ENCODE measurements around the gene CD163.
"Not testable (repeated sequence)": the region's sequence is repeated elsewhere in the genome, so short reads cannot be mapped to it uniquely, and the experiment has no call there.

The CD163 gene

DNA sequence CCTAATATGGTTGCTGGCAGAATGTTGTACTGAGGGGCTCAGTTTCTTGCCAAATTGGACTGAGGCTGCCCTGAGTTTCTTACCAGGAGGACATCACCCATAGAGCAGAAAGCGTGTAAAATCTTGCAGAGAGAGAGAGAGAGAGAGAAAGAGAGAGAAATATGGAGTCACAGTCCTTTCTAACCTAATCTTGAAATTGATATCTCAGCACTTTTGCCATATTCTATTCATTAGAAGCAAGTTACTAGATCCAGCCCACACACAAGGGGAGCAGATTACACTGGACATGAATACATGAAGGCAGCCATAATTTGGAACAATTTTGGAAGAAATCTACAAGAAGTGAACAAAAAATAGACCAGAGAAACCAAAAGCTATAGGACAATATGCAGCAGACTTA, 55.5 kb downstream of the CD163 start:
- no peak for DNase-seq

DNA sequence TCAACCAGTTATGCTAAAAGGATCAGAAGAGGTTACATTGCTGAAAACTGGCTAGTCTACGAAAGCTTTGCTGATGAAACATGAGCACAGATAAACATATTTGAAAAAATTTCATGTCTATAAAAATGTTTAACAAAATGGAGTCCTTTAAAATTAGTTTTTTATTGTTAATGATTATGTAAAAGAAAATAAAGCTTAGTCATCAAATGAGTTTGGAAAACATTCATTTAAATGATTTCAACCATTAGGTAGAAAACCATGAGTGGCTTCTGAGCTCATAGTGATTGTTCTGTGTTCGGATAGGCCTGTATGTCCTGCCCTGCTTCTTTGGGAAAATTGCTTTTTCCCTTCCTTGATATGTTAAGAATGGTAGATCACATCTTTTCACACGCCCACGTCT, 59.0 kb downstream of the CD163 start:
- DNase-seq, result no peak

DNA sequence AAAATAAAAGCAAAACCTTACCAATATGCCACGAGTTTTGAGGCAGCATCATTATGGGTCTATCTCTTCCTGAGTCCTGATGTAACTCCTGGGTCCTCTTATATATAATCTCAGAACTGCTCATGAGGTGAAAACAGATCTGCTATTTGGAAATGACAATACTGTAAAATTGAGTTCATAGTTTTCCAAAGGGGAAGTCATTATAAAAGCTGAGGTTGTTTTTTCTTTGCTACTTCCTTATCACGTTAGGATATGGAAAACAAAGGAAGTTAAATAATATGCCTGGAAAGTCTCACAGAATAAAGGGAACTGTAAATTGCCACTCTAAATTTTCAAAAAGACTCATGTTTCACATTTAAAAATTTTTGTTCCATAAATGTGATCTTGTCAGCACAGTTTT, 59.5 kb downstream of the CD163 start, which contains the start of gene CD163L1:
TSS of gene CD163L1 (minus strand) at position 78 of the 400 bp plus-strand sequence. CDS start at position 52, 26 bp downstream.
- DNase-seq, result no peak

DNA sequence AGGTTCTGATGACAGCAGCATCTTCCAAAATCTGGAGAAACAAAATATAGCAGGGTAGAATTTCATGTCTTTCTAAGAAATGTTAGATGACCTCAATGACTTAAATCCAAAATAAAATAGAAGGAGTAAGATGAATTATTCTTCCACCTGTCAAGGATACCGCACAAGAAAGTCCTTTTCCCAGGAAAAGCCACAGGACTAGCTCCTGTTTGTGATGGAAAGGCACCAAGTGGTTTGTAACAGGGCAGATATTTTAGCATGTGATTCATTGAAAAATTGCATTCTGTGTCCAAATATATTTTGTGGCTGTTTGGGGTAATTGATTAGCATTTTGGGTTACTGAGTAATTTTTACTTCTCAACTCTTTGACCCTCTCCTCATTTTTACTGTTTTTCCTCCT, 62.4 kb downstream of the CD163 start:
- DNase-seq, result no peak

DNA sequence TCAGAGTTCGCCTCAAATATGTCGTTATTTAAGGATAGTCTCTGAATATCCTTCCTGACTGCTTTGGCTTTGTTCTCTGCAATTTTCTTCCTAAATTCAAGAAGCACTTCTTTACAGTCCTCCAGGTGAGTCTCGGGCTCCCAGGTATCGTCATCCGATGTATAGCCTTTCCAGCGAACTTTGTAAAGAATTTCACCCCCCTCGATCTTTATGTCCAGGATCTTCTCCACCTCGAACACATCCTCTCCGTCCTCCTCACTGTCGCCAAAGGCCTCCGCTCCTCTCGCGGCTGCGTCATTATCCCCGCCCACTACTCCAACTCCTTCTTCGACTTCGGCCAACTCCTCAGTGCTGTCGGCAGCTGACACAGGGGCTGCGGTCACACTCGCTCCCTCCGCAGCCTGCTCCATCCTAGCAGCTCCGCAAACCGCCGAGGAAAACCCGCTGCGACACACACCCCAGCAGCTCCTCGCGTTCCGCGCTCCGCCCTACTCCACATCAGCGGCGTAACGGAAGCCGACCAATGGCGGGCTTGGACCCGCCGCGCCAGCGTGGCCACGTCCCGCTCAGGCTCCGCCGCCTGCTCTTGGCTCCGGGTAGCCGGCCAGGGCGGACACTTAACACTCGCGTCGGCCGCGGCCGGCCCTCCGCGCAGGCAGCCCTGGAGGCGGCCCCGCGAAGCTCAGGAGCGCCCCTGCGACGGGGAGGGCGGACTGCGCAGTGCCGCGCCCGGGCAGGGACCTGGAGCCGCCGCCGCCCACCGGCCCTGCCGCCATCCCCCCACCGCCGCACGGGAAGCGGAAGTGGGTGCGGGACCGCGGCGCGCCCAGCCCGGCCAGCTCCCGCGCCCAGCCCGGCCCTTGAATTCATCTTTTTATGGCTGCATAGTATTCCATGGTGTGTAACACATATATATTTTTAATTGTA, 63.7 kb downstream of the CD163 start:
- peak; percentile 70 for DNase-seq

DNA sequence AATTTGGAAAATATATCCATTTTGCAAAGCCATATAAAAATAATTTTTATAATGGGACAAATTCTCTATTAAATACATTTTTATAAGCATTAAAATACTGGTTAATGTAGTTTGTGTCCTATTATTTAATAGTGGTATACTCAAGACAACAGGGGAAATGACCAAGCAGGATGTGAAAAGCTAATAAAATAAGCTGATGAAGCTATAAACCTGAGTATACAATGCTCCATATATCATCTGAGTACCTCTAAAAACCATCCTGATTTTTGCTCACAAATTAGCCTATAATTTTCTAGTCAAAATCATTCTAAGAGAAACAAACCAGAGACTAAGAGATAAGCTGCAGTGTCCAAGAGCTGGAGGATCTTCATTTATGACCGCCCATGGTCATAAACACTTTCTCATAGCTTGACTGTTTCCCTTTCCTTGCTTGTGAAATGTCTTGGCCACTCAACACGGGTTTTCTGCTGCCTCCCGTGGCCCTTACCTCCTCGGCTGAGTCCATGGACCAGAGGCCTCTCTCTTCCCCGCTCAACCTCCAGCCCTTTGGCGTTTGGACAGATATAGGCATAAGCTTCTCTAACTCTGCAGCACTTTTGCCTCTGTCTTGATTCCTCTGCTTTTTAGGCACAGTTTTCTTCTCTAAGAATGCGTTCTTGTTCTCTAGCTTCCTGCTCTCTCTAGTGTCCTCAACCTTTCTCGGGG, 65.1 kb downstream of the CD163 start:
- DNase-seq, result peak; percentile 8

DNA sequence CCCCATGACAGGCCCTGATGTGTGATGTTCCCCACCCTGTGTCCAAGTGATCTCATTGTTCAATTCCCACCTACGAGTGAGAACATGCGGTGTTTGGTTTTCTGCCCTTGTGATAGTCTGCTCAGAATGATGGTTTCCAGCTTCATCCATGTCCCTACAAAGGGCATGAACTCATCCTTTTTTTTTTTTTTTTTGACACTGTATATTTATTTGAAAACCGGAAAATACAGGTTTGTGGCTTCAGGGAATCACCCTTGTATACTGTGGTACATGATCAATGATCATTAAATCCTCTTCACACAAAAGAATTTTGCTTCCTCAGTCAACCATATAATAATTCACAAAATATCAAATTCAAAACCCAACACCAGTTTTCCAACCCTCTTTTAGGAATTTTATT, 66.1 kb downstream of the CD163 start:
- DNase-seq, result not testable (repeated sequence)

DNA sequence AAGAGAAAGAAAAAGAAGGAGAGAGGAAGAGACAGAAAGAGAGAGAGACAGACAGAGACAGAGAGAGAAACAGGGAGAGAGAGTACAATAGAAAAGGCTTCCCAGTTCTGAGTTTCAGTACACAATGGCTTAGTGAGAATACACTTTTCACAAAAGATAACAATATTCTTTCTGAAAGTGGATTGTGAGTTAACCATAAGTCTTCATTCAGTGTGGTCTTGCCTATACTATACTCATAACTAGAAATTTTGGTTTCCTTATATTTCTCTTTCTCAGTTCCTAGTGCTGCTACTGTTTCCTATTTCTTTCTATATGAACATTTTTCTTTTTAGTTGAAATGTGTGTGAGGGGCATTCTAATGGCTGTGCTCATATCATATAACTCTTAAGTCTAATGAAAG, 68.9 kb downstream of the CD163 start:
- no peak for DNase-seq

DNA sequence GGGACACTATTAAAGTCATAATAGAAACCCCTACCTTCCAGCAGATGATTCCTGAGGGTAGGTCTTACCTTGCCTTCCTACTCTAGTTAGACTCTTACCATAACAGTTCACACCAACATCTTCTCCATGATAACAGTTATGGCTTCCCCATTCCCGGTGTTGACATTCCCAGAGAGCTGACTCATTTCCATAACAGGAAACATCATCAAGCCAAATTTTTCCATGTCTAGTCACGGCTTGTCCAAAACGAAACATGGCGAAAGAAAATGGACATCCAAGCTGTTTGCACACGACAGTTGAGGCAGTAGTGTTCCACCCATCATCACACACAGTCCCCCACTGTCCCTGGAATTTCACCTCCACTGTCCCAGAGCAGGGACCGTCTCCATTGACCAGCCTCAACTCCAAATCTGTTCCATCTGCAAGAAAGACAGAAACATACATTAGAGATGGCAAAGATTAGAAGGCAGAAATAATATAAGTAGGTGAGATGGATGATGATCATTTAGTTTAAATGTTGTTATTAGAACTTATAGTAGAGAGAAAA, 70.2 kb downstream of the CD163 start:
- DNase-seq, result no peak

DNA sequence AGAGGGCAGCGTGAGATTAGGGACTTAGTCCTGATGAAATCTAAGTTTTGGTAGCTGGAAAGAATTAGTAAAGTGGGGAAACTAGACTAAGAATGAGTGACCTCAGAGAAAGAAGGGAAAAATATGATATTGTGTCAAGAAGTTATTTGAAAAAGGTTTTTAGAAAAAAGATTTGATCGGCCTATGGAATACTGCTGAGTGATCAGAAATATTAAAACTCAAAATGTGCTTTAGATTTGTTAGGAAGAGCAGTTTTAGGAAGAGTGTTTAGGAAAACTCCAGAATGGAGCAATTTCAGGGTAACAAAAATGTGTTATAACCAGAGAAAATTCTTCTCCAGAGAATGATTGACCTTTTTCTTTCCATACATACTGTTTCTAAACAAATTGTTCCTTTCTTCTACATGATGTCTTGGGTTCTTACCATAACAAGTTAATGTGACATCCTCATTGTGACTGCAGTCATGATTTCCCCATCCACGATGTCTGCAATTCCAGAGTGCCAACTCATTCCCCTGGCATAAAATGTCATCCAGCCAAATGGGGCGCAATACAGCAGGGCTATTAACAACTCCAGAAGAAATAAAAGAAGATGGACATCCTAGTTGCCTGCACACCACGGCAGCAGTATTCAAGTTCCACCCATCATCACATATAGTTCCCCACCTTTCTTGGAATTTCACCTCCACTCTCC, 71.4 kb downstream of the CD163 start:
- no peak for DNase-seq
